ENCODE measurements around the gene SEMA3D. TPM values are rescaled to one million over a fixed set of nuclear protein-coding genes. Genes with fewer than 3 reads are reported as not detected.

The SEMA3D gene
- total and polyA plus RNA-seq, 9 of the 15 experiments (the other 6 are each of a cell fraction or from before 2014, with no cell fraction given), result 0.01 to 0.10 (median 0.04) TPM; not detected in 1

GRCh38 chr7:85023916-85024315 lies 162.9 kb downstream of the SEMA3D start:
- no peak overlapping the region for H2AFZ ChIP-seq (ENCODE audit: low read depth, low read length)
- H3K36me3 ChIP-seq (ENCODE audit: control insufficient read depth, insufficient read depth, low read length), result no peaks in the 10 kb centered on the region
- no peak for ATAC-seq
- no peak for TF ChIP-seq BDP1 (IDR thresholded peaks at IDR 0.05; ENCODE audit: insufficient read depth, insufficient read length)
- no peak for TF ChIP-seq REST (IDR thresholded peaks at IDR 0.05; ENCODE audit: borderline replicate concordance)
- TF ChIP-seq REST (CRISPR knock-in tag; IDR thresholded peaks at IDR 0.05; ENCODE audit: low read depth), result no peak
- H3K4me3 ChIP-seq, result no peak overlapping the region
- in situ Hi-C loops (cut with MboI) (loop anchor here (5.0 to 25.0 kb wide), 3 partner anchors 812 to 1087 kb away; no protein-coding TSS in a partner anchor), intact Hi-C loops (cut with micrococcal nuclease) (loop anchor here (1.0 to 5.0 kb wide), 5 partner anchors 109 to 1612 kb away; no protein-coding TSS in a partner anchor)
- ChIA-PET POLR2A (interaction anchor here (0.6 kb wide), 1 partner anchor 737 kb away, joined by 4 read pairs; no protein-coding TSS in a partner anchor), CTCF (ENCODE audit: low intra/inter-chr PET ratio) (interaction anchor here (0.7 to 6.6 kb wide), 4 partner anchors 160 to 1088 kb away, joined by 3 to 88 read pairs (median 53); no protein-coding TSS in a partner anchor)
- DNase-seq (ENCODE audit: extremely low read depth in 1 of 4, low spot score in 3 of 4), result no peak
- no peaks in the 10 kb centered on the region for H3K79me2 ChIP-seq (ENCODE audit: control insufficient read depth, insufficient read depth, low read length)
- no peaks in the 10 kb centered on the region for H3K27me3 ChIP-seq (ENCODE audit: control insufficient read depth in 2 of 2, insufficient read depth in 2 of 2, low read length in 2 of 2)
- H3K4me1 ChIP-seq (replicated peaks in 1 of 2; ENCODE audit: control insufficient read depth in 2 of 2, insufficient read depth in 2 of 2, low read length in 2 of 2), result no peaks in the 10 kb centered on the region
- no peak overlapping the region for H3K4me2 ChIP-seq (ENCODE audit: insufficient read depth, low read length)
- H3K27ac ChIP-seq (ENCODE audit: extremely low read depth, low read depth, low read length), result no peak overlapping the region
- BruUV-seq (replicated peaks), result no TSS peak
- H3K9ac ChIP-seq (ENCODE audit: insufficient read depth in 1 of 2, low read depth in 2 of 2, low read length in 2 of 2), result no peak overlapping the region
- H3K9me3 ChIP-seq (replicated peaks; ENCODE audit: control insufficient read depth, insufficient read depth, low read depth, low read length), result no peaks in the 10 kb centered on the region
- H4K20me1 ChIP-seq (replicated peaks; ENCODE audit: control insufficient read depth, insufficient read depth, low read length), result no peaks in the 10 kb centered on the region
- no peaks in the 10 kb centered on the region for H3K9me1 ChIP-seq (ENCODE audit: control insufficient read depth, insufficient read depth, low read length)
- WGBS (ENCODE audit: insufficient coverage, low coverage, missing lambda C conversion rate), result 1% methylated on average over 4 of the region's 4 CpGs
- no peak for FAIRE-seq

Data from K562 (cell line).